Panc1 (cell line): ENCODE data around the gene IKBKG.

Experiments
- POLR2AphosphoS5 ChIP-seq: IDR thresholded peaks from 2 replicates; pipeline ENCODE4 v1.6.1; 2012; ENCODE audit warnings: mild to moderate bottlenecking, low read depth, low read length, moderate library complexity
- SIN3A ChIP-seq: IDR thresholded peaks from 2 replicates; pipeline ENCODE4 v1.6.1; 2012; ENCODE audit warnings: low read depth, mild to moderate bottlenecking, low read length, moderate library complexity, borderline replicate concordance; ENCODE audit not compliant: insufficient read depth
- TF ChIP-seq, protein P1 (sequence below): fragments of 450-650 bp; IDR thresholded peaks from 2 replicates; pipeline ENCODE4 v1.5.1; 2017; ENCODE audit warnings: mild to moderate bottlenecking
- TF ChIP-seq, protein P2 (sequence below), 2 experiments: IDR thresholded peaks; 2 replicates each; pipeline ENCODE4 v1.6.1; 2011 to 2012; ENCODE audit warnings: low read depth in 2 of 2, control low read depth in 1 of 2, low read length in 1 of 2, mild to moderate bottlenecking in 1 of 2, moderate library complexity in 1 of 2; ENCODE audit not compliant: insufficient read depth in 1 of 2

DNA sequence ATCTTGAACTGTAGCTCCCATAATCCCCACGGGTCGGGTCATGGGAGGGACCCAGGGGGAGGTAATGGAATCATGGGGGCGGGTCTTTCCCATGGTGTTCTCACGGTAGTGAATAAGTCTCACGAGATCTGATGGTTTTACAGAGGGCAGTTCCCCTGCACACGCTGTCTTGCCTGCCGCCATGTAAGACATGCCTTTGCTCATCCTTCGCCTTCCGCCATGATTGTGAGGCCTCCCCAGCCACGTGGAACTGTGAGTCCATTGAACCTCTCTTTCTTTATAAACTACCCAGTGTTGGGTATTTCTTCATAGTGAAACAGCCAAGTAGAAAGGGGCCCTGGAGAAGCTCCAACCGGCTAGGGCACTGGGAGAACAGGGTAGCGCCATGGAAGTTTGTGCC, 49.8 kb downstream of the IKBKG start:
- TF ChIP-seq, protein P1, sequence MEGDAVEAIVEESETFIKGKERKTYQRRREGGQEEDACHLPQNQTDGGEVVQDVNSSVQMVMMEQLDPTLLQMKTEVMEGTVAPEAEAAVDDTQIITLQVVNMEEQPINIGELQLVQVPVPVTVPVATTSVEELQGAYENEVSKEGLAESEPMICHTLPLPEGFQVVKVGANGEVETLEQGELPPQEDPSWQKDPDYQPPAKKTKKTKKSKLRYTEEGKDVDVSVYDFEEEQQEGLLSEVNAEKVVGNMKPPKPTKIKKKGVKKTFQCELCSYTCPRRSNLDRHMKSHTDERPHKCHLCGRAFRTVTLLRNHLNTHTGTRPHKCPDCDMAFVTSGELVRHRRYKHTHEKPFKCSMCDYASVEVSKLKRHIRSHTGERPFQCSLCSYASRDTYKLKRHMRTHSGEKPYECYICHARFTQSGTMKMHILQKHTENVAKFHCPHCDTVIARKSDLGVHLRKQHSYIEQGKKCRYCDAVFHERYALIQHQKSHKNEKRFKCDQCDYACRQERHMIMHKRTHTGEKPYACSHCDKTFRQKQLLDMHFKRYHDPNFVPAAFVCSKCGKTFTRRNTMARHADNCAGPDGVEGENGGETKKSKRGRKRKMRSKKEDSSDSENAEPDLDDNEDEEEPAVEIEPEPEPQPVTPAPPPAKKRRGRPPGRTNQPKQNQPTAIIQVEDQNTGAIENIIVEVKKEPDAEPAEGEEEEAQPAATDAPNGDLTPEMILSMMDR: no peak
- no peak for TF ChIP-seq POLR2AphosphoS5
- TF ChIP-seq SIN3A: no peak
- TF ChIP-seq, protein P2, sequence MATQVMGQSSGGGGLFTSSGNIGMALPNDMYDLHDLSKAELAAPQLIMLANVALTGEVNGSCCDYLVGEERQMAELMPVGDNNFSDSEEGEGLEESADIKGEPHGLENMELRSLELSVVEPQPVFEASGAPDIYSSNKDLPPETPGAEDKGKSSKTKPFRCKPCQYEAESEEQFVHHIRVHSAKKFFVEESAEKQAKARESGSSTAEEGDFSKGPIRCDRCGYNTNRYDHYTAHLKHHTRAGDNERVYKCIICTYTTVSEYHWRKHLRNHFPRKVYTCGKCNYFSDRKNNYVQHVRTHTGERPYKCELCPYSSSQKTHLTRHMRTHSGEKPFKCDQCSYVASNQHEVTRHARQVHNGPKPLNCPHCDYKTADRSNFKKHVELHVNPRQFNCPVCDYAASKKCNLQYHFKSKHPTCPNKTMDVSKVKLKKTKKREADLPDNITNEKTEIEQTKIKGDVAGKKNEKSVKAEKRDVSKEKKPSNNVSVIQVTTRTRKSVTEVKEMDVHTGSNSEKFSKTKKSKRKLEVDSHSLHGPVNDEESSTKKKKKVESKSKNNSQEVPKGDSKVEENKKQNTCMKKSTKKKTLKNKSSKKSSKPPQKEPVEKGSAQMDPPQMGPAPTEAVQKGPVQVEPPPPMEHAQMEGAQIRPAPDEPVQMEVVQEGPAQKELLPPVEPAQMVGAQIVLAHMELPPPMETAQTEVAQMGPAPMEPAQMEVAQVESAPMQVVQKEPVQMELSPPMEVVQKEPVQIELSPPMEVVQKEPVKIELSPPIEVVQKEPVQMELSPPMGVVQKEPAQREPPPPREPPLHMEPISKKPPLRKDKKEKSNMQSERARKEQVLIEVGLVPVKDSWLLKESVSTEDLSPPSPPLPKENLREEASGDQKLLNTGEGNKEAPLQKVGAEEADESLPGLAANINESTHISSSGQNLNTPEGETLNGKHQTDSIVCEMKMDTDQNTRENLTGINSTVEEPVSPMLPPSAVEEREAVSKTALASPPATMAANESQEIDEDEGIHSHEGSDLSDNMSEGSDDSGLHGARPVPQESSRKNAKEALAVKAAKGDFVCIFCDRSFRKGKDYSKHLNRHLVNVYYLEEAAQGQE (IDR thresholded peaks at IDR 0.05; ENCODE audit: insufficient read depth in 1 of 2, low read depth in 2 of 2, low read length in 1 of 2): no peak
